ENCODE results near the gene CLCNKA. TPM values are rescaled to one million over a fixed set of nuclear protein-coding genes. Genes with fewer than 3 reads are reported as not detected.
A peak's percentile ranks its signal among the peaks of the same experiment; 100 is the strongest.

The CLCNKA gene
- total RNA-seq, 4 donors from 2014 or later, result 0.10 to 1.3 (median 0.63) TPM; not detected in 1

DNA sequence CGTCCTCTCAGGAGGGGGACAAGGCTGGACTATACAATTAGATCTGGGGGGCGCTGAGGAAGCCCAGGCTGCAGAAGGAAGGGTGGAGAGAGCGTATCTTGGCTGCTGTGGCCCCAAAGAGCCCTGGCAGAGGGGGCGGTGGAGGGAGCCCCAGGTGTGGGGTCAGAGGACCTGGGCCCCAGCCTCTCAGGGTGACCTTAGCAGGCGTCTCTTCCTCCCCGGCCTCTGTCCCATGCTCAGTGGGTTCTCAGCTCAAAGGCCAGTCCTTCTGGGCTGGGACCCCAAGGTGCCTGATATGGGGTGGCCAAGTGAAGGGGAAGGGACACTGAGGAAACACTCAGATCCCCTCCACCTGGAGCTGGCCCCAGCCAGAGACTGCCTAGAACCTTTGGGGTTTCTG is 49.8 kb downstream of the CLCNKA start:
- WGBS, 2 donors, result 91 to 96% methylated on average over 5 to 6 of the region's 6 CpGs
- TF ChIP-seq POLR2A (IDR thresholded peaks at IDR 0.05), result no peak
- TF ChIP-seq, protein P1, sequence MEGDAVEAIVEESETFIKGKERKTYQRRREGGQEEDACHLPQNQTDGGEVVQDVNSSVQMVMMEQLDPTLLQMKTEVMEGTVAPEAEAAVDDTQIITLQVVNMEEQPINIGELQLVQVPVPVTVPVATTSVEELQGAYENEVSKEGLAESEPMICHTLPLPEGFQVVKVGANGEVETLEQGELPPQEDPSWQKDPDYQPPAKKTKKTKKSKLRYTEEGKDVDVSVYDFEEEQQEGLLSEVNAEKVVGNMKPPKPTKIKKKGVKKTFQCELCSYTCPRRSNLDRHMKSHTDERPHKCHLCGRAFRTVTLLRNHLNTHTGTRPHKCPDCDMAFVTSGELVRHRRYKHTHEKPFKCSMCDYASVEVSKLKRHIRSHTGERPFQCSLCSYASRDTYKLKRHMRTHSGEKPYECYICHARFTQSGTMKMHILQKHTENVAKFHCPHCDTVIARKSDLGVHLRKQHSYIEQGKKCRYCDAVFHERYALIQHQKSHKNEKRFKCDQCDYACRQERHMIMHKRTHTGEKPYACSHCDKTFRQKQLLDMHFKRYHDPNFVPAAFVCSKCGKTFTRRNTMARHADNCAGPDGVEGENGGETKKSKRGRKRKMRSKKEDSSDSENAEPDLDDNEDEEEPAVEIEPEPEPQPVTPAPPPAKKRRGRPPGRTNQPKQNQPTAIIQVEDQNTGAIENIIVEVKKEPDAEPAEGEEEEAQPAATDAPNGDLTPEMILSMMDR (IDR thresholded peaks at IDR 0.05), result no peak
- H3K4me3 ChIP-seq (ENCODE audit: low read depth, poor library complexity, severe bottlenecking), result no peak overlapping the region
- no peak for DNase-seq (ENCODE audit: low spot score in 2 of 2)
- intact Hi-C loops (cut with DNase I; ENCODE audit: low total_unique reads), result no loop called here

DNA sequence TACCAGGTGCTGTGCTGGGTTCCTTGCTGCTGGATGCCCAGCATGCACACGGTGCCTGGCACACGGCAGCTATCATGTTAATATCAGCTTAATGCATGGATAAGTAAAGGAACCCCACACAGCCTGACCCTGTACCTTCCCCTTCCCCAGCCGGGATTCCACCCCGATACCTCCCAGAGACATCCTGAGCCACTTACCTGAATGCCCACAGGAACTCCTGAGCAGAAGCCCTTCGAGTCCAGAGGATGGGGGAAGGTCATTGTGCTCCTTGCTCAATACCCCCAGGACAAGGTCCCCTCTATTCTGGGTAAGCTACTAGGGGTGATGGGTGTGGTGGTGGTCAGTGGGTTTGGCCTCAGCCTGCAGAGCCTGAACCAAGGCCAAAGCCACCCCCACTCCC is 50.3 kb downstream of the CLCNKA start:
- intact Hi-C loops (cut with DNase I; ENCODE audit: low total_unique reads), result no loop called here
- no peak overlapping the region for H3K4me3 ChIP-seq (ENCODE audit: low read depth, poor library complexity, severe bottlenecking)
- DNase-seq (ENCODE audit: low spot score in 2 of 2), result no peak
- TF ChIP-seq, protein P1 (IDR thresholded peaks at IDR 0.05), result no peak
- TF ChIP-seq POLR2A (IDR thresholded peaks at IDR 0.05), result no peak
- WGBS, 2 donors, result 78 to 81% methylated on average over 5 of the region's 5 CpGs

DNA sequence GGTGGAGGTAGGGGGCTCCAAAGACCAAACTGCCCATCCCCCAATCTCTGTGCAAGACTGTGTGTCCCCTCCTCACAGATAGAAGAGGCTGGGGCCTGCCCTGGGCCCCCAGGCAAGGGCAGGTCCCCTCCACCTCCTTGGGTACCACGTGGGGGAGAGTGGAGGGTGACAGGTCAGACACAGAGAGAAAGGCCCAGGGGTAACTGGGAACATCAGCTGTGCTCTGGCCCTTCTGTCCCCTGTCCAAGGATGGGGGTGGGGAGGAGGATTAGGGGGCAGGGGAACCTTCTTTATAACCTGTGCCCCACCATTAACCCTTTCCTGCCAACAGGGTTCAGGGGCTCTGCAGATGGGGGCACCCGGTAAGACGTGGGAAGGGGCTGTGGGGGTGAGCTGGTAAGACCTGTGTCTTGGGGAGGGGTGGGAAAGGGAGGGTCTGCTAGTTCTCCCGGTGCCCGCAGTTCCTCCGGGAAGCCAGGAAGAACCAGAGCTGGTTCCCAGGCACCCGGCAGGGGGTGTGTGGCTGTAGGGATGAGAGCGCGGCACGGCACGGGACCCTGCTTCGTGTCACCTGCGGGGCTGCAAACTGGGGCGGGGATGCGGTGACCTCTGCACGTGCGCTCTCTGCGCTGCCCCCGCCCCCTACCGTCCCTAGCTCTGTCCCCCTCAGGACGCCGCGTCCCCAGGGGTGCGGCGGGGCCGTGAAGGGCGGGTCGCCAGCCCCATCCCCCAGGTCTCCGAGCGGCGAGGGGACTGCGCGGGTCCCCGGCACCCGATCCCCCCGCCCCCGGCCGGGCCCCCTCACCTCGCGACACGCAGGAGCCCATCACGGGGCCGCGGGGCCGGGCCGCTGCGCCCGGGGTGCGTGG is 51.0 kb downstream of the CLCNKA start:
- peak overlapping the region; percentile 13 for H3K4me3 ChIP-seq (ENCODE audit: low read depth, poor library complexity, severe bottlenecking)
- no peak for DNase-seq (ENCODE audit: low spot score in 2 of 2)
- 14 to 21% methylated on average over 14 to 20 of the region's 49 CpGs for WGBS, 2 donors
- intact Hi-C loops (cut with DNase I; ENCODE audit: low total_unique reads), result no loop called here
- TF ChIP-seq, protein P1 (IDR thresholded peaks at IDR 0.05), result no peak
- TF ChIP-seq POLR2A (IDR thresholded peaks at IDR 0.05), result no peak

DNA sequence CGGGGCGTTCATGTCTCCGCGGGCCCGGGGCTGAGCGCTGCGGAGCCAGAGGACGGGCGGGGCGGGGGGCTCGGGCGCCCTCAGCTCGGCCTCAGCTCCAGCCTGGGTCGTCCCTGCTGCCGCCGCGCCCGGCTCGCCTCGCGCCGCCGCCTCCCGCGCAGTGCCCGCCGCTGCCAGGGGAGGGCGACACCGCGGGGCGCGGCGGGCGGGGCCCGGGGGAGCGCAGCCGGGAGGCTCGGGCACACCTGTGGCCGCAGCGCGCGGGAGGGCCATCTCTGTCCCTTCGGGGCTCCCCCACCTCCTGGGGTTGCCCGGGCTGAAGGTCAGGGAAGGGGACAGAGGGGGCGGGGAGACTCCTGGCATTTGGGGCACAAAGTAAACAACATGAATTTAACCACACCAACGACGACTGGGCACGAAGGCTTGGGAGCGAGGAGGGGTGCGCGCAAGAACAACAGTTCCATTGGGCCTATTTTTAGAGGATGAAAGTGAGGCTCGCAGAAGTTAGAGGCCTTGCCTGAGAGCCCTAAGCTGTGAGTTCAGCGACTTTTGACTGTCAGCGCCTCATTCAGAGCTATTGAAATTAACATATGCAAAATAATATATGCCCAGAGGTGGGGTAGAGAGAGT is 51.8 kb downstream of the CLCNKA start, which contains the start of gene FAM131C:
TSS of gene FAM131C (minus strand) at position 162 of the 630 bp plus-strand sequence. CDS start 209 bp downstream, outside the sequence.
- WGBS, 2 donors, result 3 to 5% methylated on average over 16 to 17 of the region's 54 CpGs
- TF ChIP-seq, protein P1 (IDR thresholded peaks at IDR 0.05), result no peak
- no peak for TF ChIP-seq POLR2A (IDR thresholded peaks at IDR 0.05)
- H3K4me3 ChIP-seq (ENCODE audit: low read depth, poor library complexity, severe bottlenecking), result peak within 1 kb of the TSS; percentile 13
- DNase-seq (ENCODE audit: low spot score in 2 of 2), result no peak
- intact Hi-C loops (cut with DNase I; ENCODE audit: low total_unique reads), result no loop called here

DNA sequence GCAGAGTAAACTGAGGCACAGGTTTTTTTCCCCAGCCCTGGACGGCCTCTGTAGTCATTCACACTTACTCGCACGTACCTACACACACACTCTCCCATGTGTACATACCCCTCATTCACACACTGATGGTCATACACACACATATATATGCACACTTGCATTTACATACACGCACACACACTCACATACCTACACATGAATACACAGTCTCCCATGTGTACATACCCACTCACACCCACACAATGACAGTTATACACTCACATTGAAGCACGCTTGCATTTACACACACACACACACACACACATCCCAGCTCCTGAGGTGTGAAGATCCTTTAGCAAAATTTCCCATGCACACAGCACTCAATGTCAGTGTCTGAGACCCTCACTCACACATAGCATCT is 52.4 kb downstream of the CLCNKA start:
- no peak for TF ChIP-seq POLR2A (IDR thresholded peaks at IDR 0.05)
- TF ChIP-seq, protein P1 (IDR thresholded peaks at IDR 0.05), result no peak
- WGBS, 2 donors, result 78 to 79% methylated on average over 5 of the region's 5 CpGs
- intact Hi-C loops (cut with DNase I; ENCODE audit: low total_unique reads), result no loop called here
- no peak for DNase-seq (ENCODE audit: low spot score in 2 of 2)
- no peak overlapping the region for H3K4me3 ChIP-seq (ENCODE audit: low read depth, poor library complexity, severe bottlenecking)

All from lower leg skin (tissue), 4 donors.